ENCODE data around the gene PTPRN2.

GRCh38 chr7:158004123-158004490 lies 583.5 kb downstream of the PTPRN2 start:
- TF ChIP-seq, protein P1, sequence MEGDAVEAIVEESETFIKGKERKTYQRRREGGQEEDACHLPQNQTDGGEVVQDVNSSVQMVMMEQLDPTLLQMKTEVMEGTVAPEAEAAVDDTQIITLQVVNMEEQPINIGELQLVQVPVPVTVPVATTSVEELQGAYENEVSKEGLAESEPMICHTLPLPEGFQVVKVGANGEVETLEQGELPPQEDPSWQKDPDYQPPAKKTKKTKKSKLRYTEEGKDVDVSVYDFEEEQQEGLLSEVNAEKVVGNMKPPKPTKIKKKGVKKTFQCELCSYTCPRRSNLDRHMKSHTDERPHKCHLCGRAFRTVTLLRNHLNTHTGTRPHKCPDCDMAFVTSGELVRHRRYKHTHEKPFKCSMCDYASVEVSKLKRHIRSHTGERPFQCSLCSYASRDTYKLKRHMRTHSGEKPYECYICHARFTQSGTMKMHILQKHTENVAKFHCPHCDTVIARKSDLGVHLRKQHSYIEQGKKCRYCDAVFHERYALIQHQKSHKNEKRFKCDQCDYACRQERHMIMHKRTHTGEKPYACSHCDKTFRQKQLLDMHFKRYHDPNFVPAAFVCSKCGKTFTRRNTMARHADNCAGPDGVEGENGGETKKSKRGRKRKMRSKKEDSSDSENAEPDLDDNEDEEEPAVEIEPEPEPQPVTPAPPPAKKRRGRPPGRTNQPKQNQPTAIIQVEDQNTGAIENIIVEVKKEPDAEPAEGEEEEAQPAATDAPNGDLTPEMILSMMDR (IDR thresholded peaks at IDR 0.05): no peak
- TF ChIP-seq EP300 (IDR thresholded peaks at IDR 0.05) (no peak), POLR2A (IDR thresholded peaks at IDR 0.05) (no peak)
